Keratinocyte (primary cell): ENCODE measurements around the gene CPLX3. TPM values are rescaled to one million over a fixed set of nuclear protein-coding genes. Genes with fewer than 3 reads are reported as not detected.

Source experiments
- DNase-seq: peaks from one replicate; pipeline ENCODE4 v3.0.0-alpha.2; 2011; ENCODE audit warnings: low read depth, missing footprints, low spot score
- FAIRE-seq: peaks from 2 replicates; lab custom pipeline; 2011; peaks lifted over from hg19 to GRCh38; lab: Jason Lieb, UNC
- H2AFZ ChIP-seq: 2 replicates; pipeline ENCODE4 v1.6.0; 2012; ENCODE audit warnings: low read length, control low read depth, inconsistent platforms; ENCODE audit not compliant: control insufficient read depth
- H3K27ac ChIP-seq: 2 replicates; pipeline ENCODE4 v1.5.1; 2011; ENCODE audit warnings: low read length; ENCODE audit not compliant: control insufficient read depth, insufficient read depth
- H3K27me3 ChIP-seq: 3 replicates; pipeline ENCODE4 v1.6.0; 2011; ENCODE audit warnings: low read length; ENCODE audit not compliant: control insufficient read depth, insufficient read depth; ENCODE audit errors: extremely low read depth
- H3K36me3 ChIP-seq, 2 experiments: 2 replicates in 1 of 2; 3 replicates in 1 of 2; pipeline ENCODE4 v1.5.1; 2011; ENCODE audit warnings: low read length in 2 of 2, mild to moderate bottlenecking in 1 of 2; ENCODE audit not compliant: control insufficient read depth in 2 of 2, insufficient read depth in 2 of 2; ENCODE audit errors: extremely low read depth in 1 of 2
- H3K4me1 ChIP-seq: 3 replicates; pipeline ENCODE4 v1.5.1; 2011; ENCODE audit warnings: low read length; ENCODE audit not compliant: control insufficient read depth, insufficient read depth; ENCODE audit errors: extremely low read depth
- H3K4me2 ChIP-seq: 3 replicates; pipeline ENCODE4 v1.6.0; 2011; ENCODE audit warnings: low read depth, low read length; ENCODE audit not compliant: control insufficient read depth, insufficient read depth; ENCODE audit errors: extremely low read depth
- H3K4me3 ChIP-seq, 3 experiments: fragments of 200-600 bp in 1 of 3; sonication (generic) in 1 of 3; 2 replicates in 2 of 3; 3 replicates in 1 of 3; pipeline ENCODE4 v1.5.1; 2011 to 2016; ENCODE audit warnings: low read length in 3 of 3, mild to moderate bottlenecking in 3 of 3, control low read depth in 2 of 3, inconsistent platforms in 1 of 3, low read depth in 1 of 3, mixed read lengths in 1 of 3, mixed run types in 1 of 3, moderate library complexity in 1 of 3; ENCODE audit not compliant: control insufficient read depth in 2 of 3, insufficient read depth in 2 of 3; ENCODE audit errors: extremely low read depth in 1 of 3
- H3K79me2 ChIP-seq: 2 replicates; pipeline ENCODE4 v1.6.0; 2012; ENCODE audit warnings: low read length; ENCODE audit not compliant: control insufficient read depth, insufficient read depth
- H3K9ac ChIP-seq: 3 replicates; pipeline ENCODE4 v1.6.0; 2011; ENCODE audit warnings: low read length; ENCODE audit not compliant: control insufficient read depth, insufficient read depth; ENCODE audit errors: extremely low read depth
- H3K9me1 ChIP-seq: 3 replicates; pipeline ENCODE4 v1.6.0; 2011; ENCODE audit warnings: low read length; ENCODE audit not compliant: control insufficient read depth, insufficient read depth; ENCODE audit errors: extremely low read depth
- H3K9me3 ChIP-seq: 2 replicates; pipeline ENCODE4 v1.5.1; 2012; ENCODE audit warnings: low read depth, low read length; ENCODE audit not compliant: control insufficient read depth
- H4K20me1 ChIP-seq: 3 replicates; pipeline ENCODE4 v1.6.0; 2011; ENCODE audit warnings: low read length; ENCODE audit not compliant: control insufficient read depth, insufficient read depth; ENCODE audit errors: extremely low read depth
- EZH2 ChIP-seq: IDR thresholded peaks from one replicate; pipeline ENCODE4 v1.6.1; 2012; ENCODE audit warnings: inconsistent platforms, mild to moderate bottlenecking, low read length, moderate library complexity
- dilution Hi-C: fragments of 300-500 bp; cut with MboI; formaldehyde crosslinking; loops from one replicate; pipeline ENCODE4 v1.7.0; 2020; ENCODE audit warnings: low sequenced_read_pairs; ENCODE audit not compliant: extremely low pct_ligation_motif_present
- polyA plus RNA-seq, 5 experiments: library from polyadenylated mRNA; depleted of rRNA in 3 of 5; stranded (reverse) in 3 of 5; stranded (forward) in 1 of 5; unstranded in 1 of 5; fragments of >200 nt; gene quantifications; 1 replicate in 1 of 5; 2 replicates in 3 of 5; 3 replicates in 1 of 5; pipeline versions ENCODE4 v1.2.1 to v1.2.3, GENCODE V29; 2011 to 2012; ENCODE audit warnings: missing spikeins in 2 of 5, low read depth in 1 of 5, low replicate concordance in 1 of 5
- TF ChIP-seq, protein P1 (sequence below), 3 experiments: IDR thresholded peaks in 1 of 3; conservative IDR thresholded peaks in 1 of 3; optimal IDR thresholded peaks in 1 of 3; 2 replicates in 2 of 3; 3 replicates in 1 of 3; pipeline versions ENCODE3 to v1.5.1; 2011; ENCODE audit warnings: low read length in 3 of 3, mild to moderate bottlenecking in 3 of 3, moderate library complexity in 2 of 3, control low read depth in 1 of 3, inconsistent platforms in 1 of 3; ENCODE audit not compliant: insufficient read depth in 2 of 3; ENCODE audit errors: extremely low read depth in 1 of 3

The CPLX3 gene
- polyA plus RNA-seq, 1 donor (not counting 4 experiments of a cell fraction or from before 2014, with no cell fraction given) = not detected

- H3K36me3 ChIP-seq = peaks cover 1 to 5% of the 10 kb centered on the region in 2 experiments
- H3K9me3 ChIP-seq = no peaks in the 10 kb centered on the region
- H3K27me3 ChIP-seq = no peaks in the 10 kb centered on the region
- no peak for TF ChIP-seq EZH2
- TF ChIP-seq, protein P1, sequence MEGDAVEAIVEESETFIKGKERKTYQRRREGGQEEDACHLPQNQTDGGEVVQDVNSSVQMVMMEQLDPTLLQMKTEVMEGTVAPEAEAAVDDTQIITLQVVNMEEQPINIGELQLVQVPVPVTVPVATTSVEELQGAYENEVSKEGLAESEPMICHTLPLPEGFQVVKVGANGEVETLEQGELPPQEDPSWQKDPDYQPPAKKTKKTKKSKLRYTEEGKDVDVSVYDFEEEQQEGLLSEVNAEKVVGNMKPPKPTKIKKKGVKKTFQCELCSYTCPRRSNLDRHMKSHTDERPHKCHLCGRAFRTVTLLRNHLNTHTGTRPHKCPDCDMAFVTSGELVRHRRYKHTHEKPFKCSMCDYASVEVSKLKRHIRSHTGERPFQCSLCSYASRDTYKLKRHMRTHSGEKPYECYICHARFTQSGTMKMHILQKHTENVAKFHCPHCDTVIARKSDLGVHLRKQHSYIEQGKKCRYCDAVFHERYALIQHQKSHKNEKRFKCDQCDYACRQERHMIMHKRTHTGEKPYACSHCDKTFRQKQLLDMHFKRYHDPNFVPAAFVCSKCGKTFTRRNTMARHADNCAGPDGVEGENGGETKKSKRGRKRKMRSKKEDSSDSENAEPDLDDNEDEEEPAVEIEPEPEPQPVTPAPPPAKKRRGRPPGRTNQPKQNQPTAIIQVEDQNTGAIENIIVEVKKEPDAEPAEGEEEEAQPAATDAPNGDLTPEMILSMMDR (optimal IDR thresholded peaks at IDR 0.05 in 1 of 3, IDR thresholded peaks at IDR 0.05 in 1 of 3, conservative IDR thresholded peaks at IDR 0.05 in 1 of 3; ENCODE audit: extremely low read depth in 1 of 3, insufficient read depth in 2 of 3, low read length in 3 of 3) = no peak
- dilution Hi-C loops = no loop called here
- H3K79me2 ChIP-seq = peaks cover 81% of the 10 kb centered on the region
- FAIRE-seq (no peak), DNase-seq (no peak)
- no peak overlapping the region for H3K4me2 ChIP-seq
- H3K4me3 ChIP-seq = no peak overlapping the region
- H3K27ac ChIP-seq = no peak overlapping the region
- H3K9me1 ChIP-seq = peaks cover 21% of the 10 kb centered on the region
- no peak overlapping the region for H3K9ac ChIP-seq
- H4K20me1 ChIP-seq = peaks cover 39% of the 10 kb centered on the region
- H3K4me1 ChIP-seq = peaks cover 61% of the 10 kb centered on the region
- no peak overlapping the region for H2AFZ ChIP-seq
Observed at GRCh38 chr15:74791667-74792066, 34.8 kb upstream of the CPLX3 start.

GRCh38 chr15:74792227-74793016 lies 34.0 kb upstream of the CPLX3 start:
- dilution Hi-C loops = no loop called here
- Histone ChIP-seq H4K20me1 (peaks cover 37% of the 10 kb centered on the region), H3K9me1 (peaks cover 15% of the 10 kb centered on the region), H3K4me2 (no peak overlapping the region), H3K4me1 (peaks cover 54% of the 10 kb centered on the region), H2AFZ (no peak overlapping the region), H3K4me3 (no peak overlapping the region), H3K9me3 (no peaks in the 10 kb centered on the region), H3K79me2 (peaks cover 80% of the 10 kb centered on the region), H3K27me3 (no peaks in the 10 kb centered on the region), H3K27ac (no peak overlapping the region), H3K9ac (no peak overlapping the region), H3K36me3 (peaks cover 1 to 5% of the 10 kb centered on the region in 2 experiments)
- DNase-seq (no peak), FAIRE-seq (no peak)
- TF ChIP-seq, protein P1 (optimal IDR thresholded peaks at IDR 0.05 in 1 of 3, IDR thresholded peaks at IDR 0.05 in 1 of 3, conservative IDR thresholded peaks at IDR 0.05 in 1 of 3; ENCODE audit: extremely low read depth in 1 of 3, insufficient read depth in 2 of 3, low read length in 3 of 3) = no peak
